ENCODE measurements around the gene LNP1.
"Not testable (repeated sequence)": the region's sequence is repeated elsewhere in the genome, so short reads cannot be mapped to it uniquely, and the experiment has no call there.

LNP1 gene

GRCh38 chr3:100400780-100401673 lies at the start of gene LNP1, which contains the start of gene TOMM70:
TSS of gene LNP1 (plus strand) at chr3:100401539. CDS start at chr3:100429730, 28,191 bp downstream.
TSS of gene TOMM70 (minus strand) at chr3:100401089. CDS start at chr3:100400949, 140 bp downstream.
- no peak for TF ChIP-seq CTCF (IDR thresholded peaks at IDR 0.05; ENCODE audit: control insufficient read depth, insufficient read depth, low read depth, low read length, missing control alignments)
- peak within 1 kb of the TSS; percentile 92 for H3K4me3 ChIP-seq (ENCODE audit: control insufficient read depth, low read depth, low read length)
- peak; percentile 86 for DNase-seq (ENCODE audit: low read depth)

- not testable (repeated sequence) for DNase-seq (ENCODE audit: low read depth); H3K4me3 ChIP-seq (ENCODE audit: control insufficient read depth, low read depth, low read length)
These were observed 49.6 kb upstream of the LNP1 start for GRCh38 chr3:100351770-100352169.

GRCh38 chr3:100352296-100353231 lies 48.8 kb upstream of the LNP1 start:
- no peak for DNase-seq (ENCODE audit: low read depth)
- no peak for TF ChIP-seq CTCF (IDR thresholded peaks at IDR 0.05; ENCODE audit: control insufficient read depth, insufficient read depth, low read depth, low read length, missing control alignments)

GRCh38 chr3:100354850-100355249 lies 46.5 kb upstream of the LNP1 start:
- no peak for TF ChIP-seq CTCF (IDR thresholded peaks at IDR 0.05; ENCODE audit: control insufficient read depth, insufficient read depth, low read depth, low read length, missing control alignments)
- DNase-seq (ENCODE audit: low read depth): no peak

More at GRCh38 chr3:100352296-100353231, 48.8 kb upstream of the LNP1 start:
- H3K4me3 ChIP-seq (ENCODE audit: control insufficient read depth, low read depth, low read length): no peak overlapping the region

GRCh38 chr3:100358413-100358812 lies 42.9 kb upstream of the LNP1 start:
- no peak for DNase-seq (ENCODE audit: low read depth)
- no peak for TF ChIP-seq CTCF (IDR thresholded peaks at IDR 0.05; ENCODE audit: control insufficient read depth, insufficient read depth, low read depth, low read length, missing control alignments)
- H3K4me3 ChIP-seq (ENCODE audit: control insufficient read depth, low read depth, low read length): no peak overlapping the region

More at GRCh38 chr3:100354850-100355249, 46.5 kb upstream of the LNP1 start:
- H3K4me3 ChIP-seq (ENCODE audit: control insufficient read depth, low read depth, low read length): no peak overlapping the region

- DNase-seq (ENCODE audit: low read depth): no peak
- no peak for TF ChIP-seq CTCF (IDR thresholded peaks at IDR 0.05; ENCODE audit: control insufficient read depth, insufficient read depth, low read depth, low read length, missing control alignments)
- no peak overlapping the region for H3K4me3 ChIP-seq (ENCODE audit: control insufficient read depth, low read depth, low read length)
These were observed 42.3 kb upstream of the LNP1 start for GRCh38 chr3:100359035-100359434.

Measured in AG09309 (cell line).